Esophagus muscularis mucosa (tissue), 4 donors: ENCODE data around the gene GRIK4. TPM values are rescaled to one million over a fixed set of nuclear protein-coding genes. Genes with fewer than 3 reads are reported as not detected.

Experiments used
- DNase-seq: peaks from one replicate; pipeline ENCODE4 v3.0.0-alpha.2; 2017; ENCODE audit errors: extremely low spot score
- H3K27ac ChIP-seq, 4 donors: fragments of 200-600 bp; sonication (generic); replicated peaks in 1 of 4; 1 replicate in 3 of 4; 2 replicates in 1 of 4; pipeline ENCODE4 v1.5.1; 2016 to 2019; ENCODE audit warnings: mild to moderate bottlenecking in 1 of 4
- H3K27me3 ChIP-seq, 4 donors: fragments of 200-600 bp; sonication (generic); one replicate each; pipeline versions ENCODE4 v1.5.1 to v1.6.0; 2016 to 2019
- H3K36me3 ChIP-seq, 4 donors: fragments of 200-600 bp; sonication (generic); one replicate each; pipeline ENCODE4 v1.5.1; 2016 to 2019
- H3K4me1 ChIP-seq, 4 donors: fragments of 200-600 bp; sonication (generic); one replicate each; pipeline ENCODE4 v1.5.1; 2016 to 2019
- H3K4me3 ChIP-seq, 4 donors: fragments of 200-600 bp; sonication (generic); 1 replicate in 2 of 4; 2 replicates in 2 of 4; pipeline ENCODE4 v1.5.1; 2016 to 2019; ENCODE audit warnings: mild to moderate bottlenecking in 4 of 4, moderate library complexity in 1 of 4
- H3K9me3 ChIP-seq, 4 donors: fragments of 200-600 bp; sonication (generic); 1 replicate in 3 of 4; 2 replicates in 1 of 4; pipeline ENCODE4 v1.5.1; 2016 to 2019
- CTCF ChIP-seq, 3 experiments: fragments of 200-600 bp in 2 of 3; fragments of 450-650 bp in 1 of 3; sonication (generic) in 2 of 3; IDR thresholded peaks; one replicate each; pipeline ENCODE4 v1.5.1; 2017 to 2019; ENCODE audit warnings: antibody characterized with exemption in 3 of 3, mild to moderate bottlenecking in 2 of 3, moderate library complexity in 1 of 3
- EP300 ChIP-seq: sonication (generic); formaldehyde crosslinking; IDR thresholded peaks from one replicate; pipeline ENCODE4 v1.6.1; 2017; ENCODE audit warnings: antibody characterized with exemption
- POLR2A ChIP-seq: fragments of 450-650 bp; IDR thresholded peaks from one replicate; pipeline ENCODE4 v1.6.1; 2017; ENCODE audit warnings: antibody characterized with exemption, moderate library complexity, mild to moderate bottlenecking, low read depth
- POLR2AphosphoS5 ChIP-seq, 2 donors: sonication (generic); formaldehyde crosslinking; IDR thresholded peaks; one replicate each; pipeline ENCODE4 v1.6.1; 2017; ENCODE audit warnings: antibody characterized with exemption in 2 of 2
- WGBS: methylation state at CpG from one replicate; pipeline ENCODE4 v1.1.5; 2018; 5-methylcytosine and 5-hydroxymethylcytosine counted together
- intact Hi-C: fragments of 100-400 bp; cut with DNase I; formaldehyde crosslinking; loops from one replicate; pipeline ENCODE4 v1.15.1; 2023
- total RNA-seq, 4 donors: library from RNA; depleted of rRNA; stranded (reverse); fragments of >200 nt; gene quantifications; one replicate each; pipeline versions ENCODE4 v1.1.0 to v1.2.1, GENCODE V29; 2016

The GRIK4 gene
- total RNA-seq, 4 donors from 2014 or later, result 0.13 to 0.83 (median 0.43) TPM

GRCh38 chr11:120682332-120682649 is 170.7 kb downstream of the GRIK4 start:
- peaks cover 0 to 4% (median 0%) of the 10 kb centered on the region in 4 donors for H3K4me1 ChIP-seq
- H3K36me3 ChIP-seq, result no peaks in the 10 kb centered on the region
- peaks cover 0 to 16% (median 4%) of the 10 kb centered on the region in 4 donors for H3K27me3 ChIP-seq
- H3K4me3 ChIP-seq, result no peak overlapping the region
- 64% methylated on average over 3 of the region's 3 CpGs for WGBS
- intact Hi-C loops, result no loop called here
- H3K27ac ChIP-seq, result no peak overlapping the region
- no peak for DNase-seq
- TF ChIP-seq POLR2A (no peak), CTCF (IDR thresholded peaks at IDR 0.05) (no peak), EP300 (no peak), POLR2AphosphoS5 (IDR thresholded peaks at IDR 0.05) (no peak)
- no peaks in the 10 kb centered on the region for H3K9me3 ChIP-seq

GRCh38 chr11:120682866-120683265 is 171.3 kb downstream of the GRIK4 start:
- Histone ChIP-seq H3K36me3 (no peaks in the 10 kb centered on the region), H3K4me3 (no peak overlapping the region), H3K27ac (no peak overlapping the region), H3K27me3 (peaks cover 0 to 16% (median 4%) of the 10 kb centered on the region in 4 donors), H3K4me1 (peaks cover 0 to 4% (median 0%) of the 10 kb centered on the region in 4 donors), H3K9me3 (no peaks in the 10 kb centered on the region)
- WGBS, result 85% methylated on average over 5 of the region's 5 CpGs
- no peak for DNase-seq
- intact Hi-C loops, result no loop called here
- no peak for TF ChIP-seq CTCF (IDR thresholded peaks at IDR 0.05)

- TF ChIP-seq POLR2A (no peak), POLR2AphosphoS5 (IDR thresholded peaks at IDR 0.05) (no peak), EP300 (no peak), CTCF (IDR thresholded peaks at IDR 0.05) (no peak)
- 82% methylated on average over 7 of the region's 7 CpGs for WGBS
Observed at GRCh38 chr11:120686516-120686915, 175.0 kb downstream of the GRIK4 start.

GRCh38 chr11:120688163-120688562 is 176.6 kb downstream of the GRIK4 start:
- DNase-seq, result no peak
- WGBS, result 46% methylated on average over 1 of the region's 1 CpG
- Histone ChIP-seq H3K27ac (no peak overlapping the region), H3K9me3 (no peaks in the 10 kb centered on the region), H3K4me1 (peaks cover 0 to 4% (median 0%) of the 10 kb centered on the region in 4 donors), H3K4me3 (no peak overlapping the region), H3K36me3 (no peaks in the 10 kb centered on the region), H3K27me3 (peaks cover 0 to 31% (median 4%) of the 10 kb centered on the region in 4 donors)
- intact Hi-C loops, result no loop called here
- no peak for TF ChIP-seq EP300
- no peak for TF ChIP-seq CTCF (IDR thresholded peaks at IDR 0.05)
- no peak for TF ChIP-seq POLR2AphosphoS5 (IDR thresholded peaks at IDR 0.05)
- no peak for TF ChIP-seq POLR2A

More at GRCh38 chr11:120686516-120686915, 175.0 kb downstream of the GRIK4 start:
- Histone ChIP-seq H3K4me3 (no peak overlapping the region), H3K27me3 (peaks cover 0 to 23% (median 4%) of the 10 kb centered on the region in 4 donors), H3K27ac (no peak overlapping the region), H3K36me3 (no peaks in the 10 kb centered on the region), H3K9me3 (no peaks in the 10 kb centered on the region), H3K4me1 (peaks cover 0 to 4% (median 0%) of the 10 kb centered on the region in 4 donors)
- no peak for DNase-seq
- intact Hi-C loops, result no loop called here

- WGBS, result 90% methylated on average over 7 of the region's 7 CpGs
- H3K4me1 ChIP-seq, result peaks cover 0 to under 1% (median 0%) of the 10 kb centered on the region in 4 donors
Observed at GRCh38 chr11:120689596-120690275, 178.2 kb downstream of the GRIK4 start.

More at GRCh38 chr11:120689596-120690275, 178.2 kb downstream of the GRIK4 start:
- Histone ChIP-seq H3K27ac (no peak overlapping the region), H3K4me3 (no peak overlapping the region), H3K36me3 (no peaks in the 10 kb centered on the region), H3K27me3 (peaks cover 0 to 24% (median 0%) of the 10 kb centered on the region in 4 donors), H3K9me3 (no peaks in the 10 kb centered on the region)
- DNase-seq, result no peak
- intact Hi-C loops, result no loop called here
- TF ChIP-seq EP300 (no peak), POLR2A (no peak), CTCF (IDR thresholded peaks at IDR 0.05) (no peak), POLR2AphosphoS5 (IDR thresholded peaks at IDR 0.05) (no peak)
